T47D (cell line): ENCODE measurements around the gene CAVIN2.

ENCODE experiments used
- DNase-seq, 2 experiments: peaks; one replicate each; pipeline versions ENCODE4 v3.0.0 to v3.0.0-alpha.2; 2011 to 2012; ENCODE audit warnings: low read depth in 1 of 2, low spot score in 1 of 2
- JUND ChIP-seq: IDR thresholded peaks from 2 replicates; pipeline ENCODE4 v1.6.1; 2012; ENCODE audit warnings: low read depth
- in situ Hi-C: cut with HindIII; loops from 2 replicates; pipeline ENCODE4 v1.10.0; 2016; ENCODE audit warnings: low sequenced_read_pairs, low pct_unique_long_range_greater_than_20kb

Gene CAVIN2

GRCh38 chr2:191831410-191831994 lies 15.4 kb downstream of the CAVIN2 start:
- no peak for TF ChIP-seq JUND
- no peak for DNase-seq
- in situ Hi-C loops = no loop called here

GRCh38 chr2:191824398-191824797 lies 22.5 kb downstream of the CAVIN2 start:
- no peak for DNase-seq
- TF ChIP-seq JUND = no peak
- in situ Hi-C loops = no loop called here

- in situ Hi-C loops = no loop called here
- no peak for TF ChIP-seq JUND
- DNase-seq = no peak
Measured at GRCh38 chr2:191821078-191821477, 25.8 kb downstream of the CAVIN2 start.

- no peak for DNase-seq
- in situ Hi-C loops = no loop called here
- TF ChIP-seq JUND = no peak
Measured at GRCh38 chr2:191818725-191819350, 28.1 kb downstream of the CAVIN2 start.

- in situ Hi-C loops = no loop called here
- DNase-seq = no peak
- no peak for TF ChIP-seq JUND
Measured at GRCh38 chr2:191818133-191818532, 28.8 kb downstream of the CAVIN2 start.

- in situ Hi-C loops = no loop called here
- no peak for DNase-seq
- TF ChIP-seq JUND = no peak
Measured at GRCh38 chr2:191815010-191815409, 31.9 kb downstream of the CAVIN2 start.

GRCh38 chr2:191813943-191814342 lies 32.9 kb downstream of the CAVIN2 start:
- no peak for TF ChIP-seq JUND
- in situ Hi-C loops = no loop called here
- DNase-seq = no peak

GRCh38 chr2:191811807-191812602 lies 34.9 kb downstream of the CAVIN2 start:
- peak; percentile 19 to 67 for DNase-seq
- TF ChIP-seq JUND = no peak
- in situ Hi-C loops = no loop called here

GRCh38 chr2:191806396-191806795 lies 40.5 kb downstream of the CAVIN2 start:
- no peak for DNase-seq
- TF ChIP-seq JUND = no peak
- in situ Hi-C loops = no loop called here

- TF ChIP-seq JUND = no peak
- in situ Hi-C loops = no loop called here
Measured at GRCh38 chr2:191804766-191805165, 42.1 kb downstream of the CAVIN2 start.

GRCh38 chr2:191803007-191803406 lies 43.9 kb downstream of the CAVIN2 start:
- in situ Hi-C loops = no loop called here
- no peak for DNase-seq
- TF ChIP-seq JUND = no peak

More at GRCh38 chr2:191804766-191805165, 42.1 kb downstream of the CAVIN2 start:
- no peak for DNase-seq

- TF ChIP-seq JUND = no peak
- no peak for DNase-seq
- in situ Hi-C loops = no loop called here
Measured at GRCh38 chr2:191802180-191802579, 44.7 kb downstream of the CAVIN2 start.

- in situ Hi-C loops = no loop called here
- TF ChIP-seq JUND = no peak
- no peak for DNase-seq
Measured at GRCh38 chr2:191800874-191801273, 46.0 kb downstream of the CAVIN2 start.
